ENCODE results near the gene FLCN. TPM values are rescaled to one million over a fixed set of nuclear protein-coding genes. Genes with fewer than 3 reads are reported as not detected.
"Not testable (repeated sequence)": the region's sequence is repeated elsewhere in the genome, so short reads cannot be mapped to it uniquely, and the experiment has no call there.

FLCN gene
- polyA plus RNA-seq, 1 donor (not counting 4 experiments of a cell fraction or from before 2014, with no cell fraction given), result 12.5 TPM

GRCh38 chr17:17186051-17186450 lies 50.9 kb downstream of the FLCN start:
- H4K20me1 ChIP-seq (ENCODE audit: control insufficient read depth, extremely low read depth, insufficient read depth, low read length), result no peaks in the 10 kb centered on the region
- H3K27ac ChIP-seq (ENCODE audit: control insufficient read depth, insufficient read depth, low read length), result no peak overlapping the region
- H3K36me3 ChIP-seq (ENCODE audit: control insufficient read depth in 2 of 2, extremely low read depth in 1 of 2, insufficient read depth in 2 of 2, low read length in 2 of 2), result peaks cover 30 to 45% of the 10 kb centered on the region in 2 experiments
- H3K9ac ChIP-seq (ENCODE audit: control insufficient read depth, extremely low read depth, insufficient read depth, low read length), result no peak overlapping the region
- no peak overlapping the region for H3K4me3 ChIP-seq (ENCODE audit: control insufficient read depth in 2 of 3, extremely low read depth in 1 of 3, insufficient read depth in 2 of 3, low read depth in 1 of 3, low read length in 3 of 3)
- no peaks in the 10 kb centered on the region for H3K27me3 ChIP-seq (ENCODE audit: control insufficient read depth, extremely low read depth, insufficient read depth, low read length)
- no peak overlapping the region for H3K4me2 ChIP-seq (ENCODE audit: control insufficient read depth, extremely low read depth, insufficient read depth, low read depth, low read length)
- FAIRE-seq (peak; percentile 87), DNase-seq (ENCODE audit: low read depth, low spot score) (peak; percentile 25)
- no peaks in the 10 kb centered on the region for H3K9me3 ChIP-seq (ENCODE audit: control insufficient read depth, low read depth, low read length)
- H3K4me1 ChIP-seq (ENCODE audit: control insufficient read depth, extremely low read depth, insufficient read depth, low read length), result peaks cover 15% of the 10 kb centered on the region
- TF ChIP-seq EZH2 (IDR thresholded peaks at IDR 0.05; ENCODE audit: low read length), result no peak
- TF ChIP-seq, protein P1, sequence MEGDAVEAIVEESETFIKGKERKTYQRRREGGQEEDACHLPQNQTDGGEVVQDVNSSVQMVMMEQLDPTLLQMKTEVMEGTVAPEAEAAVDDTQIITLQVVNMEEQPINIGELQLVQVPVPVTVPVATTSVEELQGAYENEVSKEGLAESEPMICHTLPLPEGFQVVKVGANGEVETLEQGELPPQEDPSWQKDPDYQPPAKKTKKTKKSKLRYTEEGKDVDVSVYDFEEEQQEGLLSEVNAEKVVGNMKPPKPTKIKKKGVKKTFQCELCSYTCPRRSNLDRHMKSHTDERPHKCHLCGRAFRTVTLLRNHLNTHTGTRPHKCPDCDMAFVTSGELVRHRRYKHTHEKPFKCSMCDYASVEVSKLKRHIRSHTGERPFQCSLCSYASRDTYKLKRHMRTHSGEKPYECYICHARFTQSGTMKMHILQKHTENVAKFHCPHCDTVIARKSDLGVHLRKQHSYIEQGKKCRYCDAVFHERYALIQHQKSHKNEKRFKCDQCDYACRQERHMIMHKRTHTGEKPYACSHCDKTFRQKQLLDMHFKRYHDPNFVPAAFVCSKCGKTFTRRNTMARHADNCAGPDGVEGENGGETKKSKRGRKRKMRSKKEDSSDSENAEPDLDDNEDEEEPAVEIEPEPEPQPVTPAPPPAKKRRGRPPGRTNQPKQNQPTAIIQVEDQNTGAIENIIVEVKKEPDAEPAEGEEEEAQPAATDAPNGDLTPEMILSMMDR (optimal IDR thresholded peaks at IDR 0.05 in 1 of 3, IDR thresholded peaks at IDR 0.05 in 1 of 3, conservative IDR thresholded peaks at IDR 0.05 in 1 of 3; ENCODE audit: extremely low read depth in 1 of 3, insufficient read depth in 2 of 3, low read length in 3 of 3), result no peak
- H3K79me2 ChIP-seq (ENCODE audit: control insufficient read depth, insufficient read depth, low read length), result no peaks in the 10 kb centered on the region
- H3K9me1 ChIP-seq (ENCODE audit: control insufficient read depth, extremely low read depth, insufficient read depth, low read length), result peaks cover 2% of the 10 kb centered on the region
- no peak overlapping the region for H2AFZ ChIP-seq (ENCODE audit: control insufficient read depth, low read length)
- dilution Hi-C loops (cut with MboI; ENCODE audit: extremely low pct_ligation_motif_present, low sequenced_read_pairs), result no loop called here

DNA sequence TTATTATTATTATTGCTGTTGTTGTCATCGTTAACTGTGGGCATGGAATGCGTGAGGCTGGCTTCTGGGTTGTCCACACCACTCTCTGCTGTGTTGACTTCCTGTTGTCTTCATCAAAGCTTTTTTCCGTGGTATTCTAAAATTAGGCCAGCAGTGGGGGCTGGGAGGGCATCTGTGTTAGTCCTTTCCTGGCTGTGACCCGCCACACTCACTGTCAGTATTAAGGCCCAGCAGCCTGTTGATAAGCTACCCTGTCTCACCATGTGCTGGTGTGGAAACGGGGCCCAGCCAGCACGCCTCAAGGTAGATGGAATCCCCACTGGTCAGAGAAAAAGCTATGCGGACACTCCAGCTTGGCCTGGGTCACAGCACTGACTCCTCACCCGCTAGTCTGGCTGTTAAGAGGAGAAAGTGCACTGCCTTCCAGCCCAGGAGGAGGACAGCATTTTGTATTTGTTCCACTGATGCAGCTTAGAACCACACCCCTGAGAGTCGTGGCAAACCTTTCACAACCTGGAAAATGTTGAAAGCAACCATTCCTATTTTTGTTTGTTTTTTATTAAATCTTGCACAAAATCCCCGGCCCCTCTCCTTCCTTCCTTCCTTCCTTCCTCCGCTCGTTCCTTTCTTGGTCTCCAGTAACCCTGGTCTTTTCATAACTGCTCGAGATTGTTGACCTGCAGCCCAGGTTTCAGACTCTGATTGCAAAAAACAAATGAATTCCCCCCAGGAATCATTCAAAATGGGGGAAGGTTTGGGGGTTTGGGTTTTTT lies 51.8 kb downstream of the FLCN start:
- H3K9me1 ChIP-seq (ENCODE audit: control insufficient read depth, extremely low read depth, insufficient read depth, low read length); H3K27ac ChIP-seq (ENCODE audit: control insufficient read depth, insufficient read depth, low read length); H3K9ac ChIP-seq (ENCODE audit: control insufficient read depth, extremely low read depth, insufficient read depth, low read length); FAIRE-seq; H3K9me3 ChIP-seq (ENCODE audit: control insufficient read depth, low read depth, low read length); dilution Hi-C loops (cut with MboI; ENCODE audit: extremely low pct_ligation_motif_present, low sequenced_read_pairs); H3K4me3 ChIP-seq (ENCODE audit: control insufficient read depth in 2 of 3, extremely low read depth in 1 of 3, insufficient read depth in 2 of 3, low read depth in 1 of 3, low read length in 3 of 3); H2AFZ ChIP-seq (ENCODE audit: control insufficient read depth, low read length); H4K20me1 ChIP-seq (ENCODE audit: control insufficient read depth, extremely low read depth, insufficient read depth, low read length); H3K4me2 ChIP-seq (ENCODE audit: control insufficient read depth, extremely low read depth, insufficient read depth, low read depth, low read length); DNase-seq (ENCODE audit: low read depth, low spot score); H3K79me2 ChIP-seq (ENCODE audit: control insufficient read depth, insufficient read depth, low read length); H3K27me3 ChIP-seq (ENCODE audit: control insufficient read depth, extremely low read depth, insufficient read depth, low read length): not testable (repeated sequence)
- peaks cover 15% of the 10 kb centered on the region for H3K4me1 ChIP-seq (ENCODE audit: control insufficient read depth, extremely low read depth, insufficient read depth, low read length)
- H3K36me3 ChIP-seq (ENCODE audit: control insufficient read depth in 2 of 2, extremely low read depth in 1 of 2, insufficient read depth in 2 of 2, low read length in 2 of 2), result peaks cover 37 to 49% of the 10 kb centered on the region in 2 experiments

Data from keratinocyte (primary cell).